Activated CD4-positive, CD25-positive, alpha-beta regulatory T cell treated with anti-CD3 and anti-CD28 coated beads, Interleukin-2, amount 50 U/mL, for 72 hours (primary cell): ENCODE results near the gene SUPT16H.
"Not testable (repeated sequence)": the region's sequence is repeated elsewhere in the genome, so short reads cannot be mapped to it uniquely, and the experiment has no call there.

Experiments used
- DNase-seq: peaks from one replicate; pipeline ENCODE4 v3.0.0; 2021

Gene SUPT16H

DNA sequence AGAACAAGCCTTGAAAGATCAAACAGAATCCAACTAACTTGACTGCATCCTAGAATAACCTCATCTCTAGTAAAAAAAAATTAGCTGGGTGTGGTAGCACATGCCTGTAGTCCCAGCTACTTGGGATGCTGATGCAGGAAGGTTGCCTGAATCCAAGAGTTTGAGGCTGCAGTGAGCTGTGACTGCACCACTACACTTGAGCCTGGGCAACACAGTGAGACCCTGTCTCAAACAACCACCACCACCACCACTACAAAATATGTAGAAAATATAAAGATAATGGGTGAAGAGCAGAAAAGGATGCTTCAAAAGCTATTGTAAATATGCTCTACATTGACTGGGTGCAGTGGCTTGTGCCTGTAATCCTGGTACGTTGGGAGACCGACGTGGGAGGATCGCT, 27.3 kb downstream of the SUPT16H start:
- no peak for DNase-seq

DNA sequence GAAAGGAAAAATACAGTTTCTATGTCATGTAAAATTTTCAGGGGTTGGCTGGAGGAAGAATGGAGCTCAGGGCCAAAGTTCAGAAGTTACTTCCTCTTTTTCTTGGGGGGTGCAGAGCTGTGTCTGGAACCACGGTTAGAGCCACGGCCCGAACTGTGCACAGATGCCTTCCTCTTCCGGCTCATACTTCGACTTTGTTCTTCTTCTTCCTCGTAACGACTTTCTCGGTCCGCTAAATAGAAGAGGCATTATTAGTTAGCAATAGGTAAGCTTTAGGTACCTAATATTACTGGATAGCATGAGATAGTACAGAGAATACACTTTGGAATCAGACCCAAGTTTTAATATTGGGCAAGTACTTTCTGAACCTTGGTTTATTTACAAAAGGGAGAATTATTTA, 31.2 kb downstream of the SUPT16H start:
- DNase-seq: no peak

DNA sequence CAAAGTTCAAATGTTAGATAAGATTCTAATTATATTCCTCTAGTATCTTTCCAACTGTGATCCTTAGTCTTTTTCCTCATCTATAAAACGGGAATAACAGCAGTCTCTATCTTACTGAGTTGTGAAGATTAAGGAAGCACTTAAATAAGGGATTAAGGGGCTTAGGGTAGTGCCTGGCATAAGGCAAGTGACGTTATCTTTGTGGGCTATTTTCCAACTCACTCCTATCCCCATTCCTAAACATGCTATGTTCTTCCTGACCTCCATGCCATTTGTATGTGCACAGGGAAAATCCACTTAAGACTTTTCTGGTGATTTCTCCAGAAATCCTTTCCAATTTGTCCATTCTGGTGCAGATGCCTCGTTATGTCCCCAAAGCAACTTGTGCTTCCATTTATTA, 33.3 kb downstream of the SUPT16H start:
- DNase-seq: no peak

DNA sequence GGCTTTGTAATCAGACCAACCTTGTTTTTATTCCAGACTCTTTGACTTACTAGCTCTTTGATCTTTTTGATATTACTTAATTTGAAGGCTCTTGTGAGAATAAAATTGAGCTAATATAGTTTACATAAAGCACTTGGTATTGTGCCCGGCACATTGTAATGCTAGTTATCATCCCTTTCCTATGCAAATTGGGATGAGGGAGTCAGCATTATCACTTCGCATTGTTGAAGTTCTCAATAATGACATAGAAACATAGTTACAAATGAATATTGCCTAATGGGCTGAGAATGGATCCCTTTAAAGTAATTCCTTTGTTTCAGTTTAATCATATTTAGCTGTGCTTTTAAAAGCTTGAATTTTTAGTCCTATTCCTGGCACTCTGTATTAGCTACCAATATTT, 36.6 kb downstream of the SUPT16H start:
- no peak for DNase-seq

DNA sequence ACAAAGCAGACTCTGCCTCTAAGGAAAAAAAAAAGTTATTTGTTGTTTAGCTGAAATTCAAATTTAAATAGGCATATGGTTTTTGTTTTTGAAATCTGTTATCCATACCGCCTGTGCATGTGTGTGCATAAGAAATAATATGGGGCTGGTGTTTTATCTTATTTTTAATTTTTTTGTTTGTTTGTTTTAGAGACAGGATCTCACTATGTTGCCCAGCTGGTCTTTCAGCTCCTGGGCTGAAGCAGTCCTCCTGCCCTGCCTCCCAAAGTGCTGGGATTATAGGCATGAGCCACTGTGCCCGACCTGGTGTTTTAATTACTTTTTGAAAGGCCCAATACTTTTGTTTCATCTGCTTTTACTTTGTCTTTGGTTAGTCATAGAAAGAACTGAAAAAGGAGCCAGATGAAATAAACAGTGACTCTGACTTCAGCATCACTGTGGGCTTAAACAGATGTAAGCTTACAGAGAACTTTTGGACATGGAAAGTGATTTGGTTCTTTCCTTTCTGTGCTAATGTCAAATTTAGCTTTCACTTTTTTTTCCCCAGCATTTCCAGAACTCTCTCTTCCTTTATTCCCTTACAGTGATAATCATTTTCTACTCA, 37.2 kb downstream of the SUPT16H start:
- DNase-seq: no peak

DNA sequence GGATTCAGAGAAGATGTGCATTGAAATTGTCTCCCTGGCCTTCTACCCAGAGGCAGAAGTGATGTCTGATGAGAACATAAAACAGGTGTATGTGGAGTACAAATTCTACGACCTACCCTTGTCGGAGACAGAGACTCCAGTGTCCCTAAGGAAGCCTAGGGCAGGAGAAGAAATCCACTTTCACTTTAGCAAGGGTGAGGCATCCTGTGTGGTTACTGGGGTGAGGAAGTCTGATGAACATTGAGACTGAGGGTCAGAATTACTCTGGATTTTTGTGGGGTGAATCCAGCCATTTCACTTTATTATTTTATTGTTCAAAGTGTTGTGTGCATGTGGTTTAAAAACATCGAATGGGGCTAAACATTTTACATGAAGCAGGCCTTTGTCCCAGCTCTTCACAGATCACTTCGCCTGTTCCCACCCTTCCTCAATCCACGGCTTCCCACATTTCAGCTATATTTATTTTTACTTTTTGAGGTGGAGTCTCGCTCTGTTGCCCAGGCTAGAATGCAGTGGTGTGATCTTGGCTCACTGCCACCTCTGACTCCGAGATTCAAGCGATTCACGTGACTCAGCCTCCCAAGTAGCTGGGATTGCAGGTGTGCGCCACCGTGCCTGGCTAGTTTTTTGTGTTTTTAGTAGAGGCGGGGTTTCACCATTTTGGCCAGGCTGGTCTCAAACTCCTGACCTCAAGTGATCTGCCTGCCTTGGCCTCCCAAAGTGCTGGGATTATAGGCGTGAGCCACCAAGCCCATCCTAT, 40.6 kb downstream of the SUPT16H start:
- no peak for DNase-seq

DNA sequence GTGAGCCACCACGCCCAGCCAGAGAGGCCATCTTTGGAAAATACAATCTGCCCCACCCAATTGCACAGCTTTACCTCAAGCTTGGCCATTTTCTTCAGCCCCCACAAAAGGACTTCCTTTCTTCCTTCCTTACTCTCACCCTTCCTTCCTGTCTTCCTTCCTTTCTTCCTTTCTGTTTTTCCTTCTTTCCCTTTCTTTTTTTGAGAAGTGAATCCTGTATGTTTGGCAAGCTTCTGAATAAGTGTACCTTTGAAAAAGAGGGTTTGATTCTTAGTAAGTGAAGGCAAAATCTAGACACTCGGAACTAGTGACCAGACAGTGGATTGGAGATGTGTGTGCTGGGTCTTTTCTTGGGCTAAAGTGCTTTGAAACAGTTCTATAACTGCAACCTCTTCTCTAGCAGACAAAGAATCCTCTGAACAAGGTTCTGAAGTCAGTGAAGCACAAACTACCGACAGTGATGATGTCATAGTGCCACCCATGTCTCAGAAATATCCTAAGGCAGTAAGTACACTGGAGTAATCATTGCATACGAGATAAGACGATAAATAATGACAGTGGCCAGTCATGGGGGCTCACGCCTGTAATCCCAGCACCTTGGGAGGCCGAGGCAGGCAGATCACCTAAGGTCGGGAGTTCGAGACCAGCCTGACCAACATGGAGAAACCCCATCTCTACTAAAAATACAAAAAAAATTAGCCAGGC, 49.5 kb downstream of the SUPT16H start:
- DNase-seq: no peak

DNA sequence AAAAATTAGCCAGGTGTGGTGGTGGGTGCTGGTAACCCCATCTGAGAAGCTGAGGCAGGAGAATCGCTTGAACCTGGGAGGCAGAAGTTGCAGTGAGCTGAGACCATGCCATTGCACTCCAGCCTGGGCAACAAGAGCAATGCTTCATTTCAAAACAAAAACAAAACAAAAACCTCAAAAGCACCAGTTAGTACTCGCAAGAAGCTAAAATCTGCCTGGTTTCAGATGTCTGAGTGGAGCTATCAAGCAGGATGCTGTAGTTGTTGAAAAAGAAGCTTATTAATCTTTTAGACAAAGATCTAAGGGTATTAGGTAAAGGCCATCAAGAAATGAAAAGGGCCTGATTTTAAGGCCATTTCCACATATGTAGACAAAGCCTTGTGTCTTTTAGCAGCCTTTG, 50.9 kb downstream of the SUPT16H start:
- DNase-seq: no peak

DNA sequence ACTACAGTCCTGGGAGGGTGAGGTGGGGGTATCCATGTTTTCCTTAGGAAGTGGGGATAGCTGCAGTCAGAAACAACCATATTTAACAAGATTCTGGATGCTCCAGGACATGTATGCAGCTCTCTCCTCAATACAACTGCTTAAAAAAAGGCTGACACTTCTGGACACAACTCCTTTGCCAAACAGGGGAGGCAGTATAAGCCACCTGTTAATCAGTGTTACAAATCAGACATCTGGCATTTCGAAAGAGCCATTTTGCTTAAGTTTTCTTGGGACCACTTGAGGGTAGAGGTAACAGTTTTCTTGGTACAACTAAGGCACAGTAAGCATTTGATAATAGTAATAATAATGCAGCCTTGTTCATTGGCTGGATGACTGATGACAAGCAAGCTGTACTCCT, 56.8 kb downstream of the SUPT16H start:
- DNase-seq: no peak

DNA sequence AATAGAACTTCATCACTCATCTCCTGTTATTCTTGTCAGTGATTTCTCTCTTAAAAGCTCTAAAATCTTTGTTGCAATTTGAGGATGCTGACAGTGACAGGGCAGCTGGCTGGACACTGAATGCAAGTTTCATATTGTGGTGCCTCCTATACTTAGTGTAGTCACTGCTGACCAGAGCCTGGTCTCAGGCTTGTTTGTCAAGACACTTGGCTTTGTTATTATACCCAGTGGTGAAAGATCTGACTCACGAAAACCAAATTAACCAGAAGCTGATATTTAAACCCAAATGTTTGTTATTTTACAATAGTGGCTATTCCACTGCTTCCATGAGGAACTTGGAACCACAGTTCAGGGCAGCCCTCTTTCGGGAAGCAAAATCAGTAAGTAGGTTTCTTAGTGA, 61.1 kb downstream of the SUPT16H start:
- DNase-seq: no peak

DNA sequence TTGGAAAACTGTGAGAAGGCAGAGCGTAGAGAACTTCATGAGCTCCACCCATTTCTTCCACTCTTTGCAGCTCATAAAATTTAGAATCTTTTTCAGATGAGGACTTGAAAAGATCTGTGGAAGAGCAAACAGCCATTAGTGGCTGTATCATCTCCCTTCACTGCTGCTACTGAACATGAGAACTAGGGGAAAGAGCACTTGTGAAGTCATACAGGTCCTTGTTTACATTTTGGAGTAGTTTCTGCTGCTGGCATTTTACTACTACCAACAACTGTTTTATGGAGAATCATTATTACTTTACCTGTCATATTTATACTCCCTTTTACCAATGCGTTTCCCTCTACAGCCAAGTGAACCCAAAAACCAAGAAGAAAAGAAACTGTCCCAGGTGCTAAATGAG, 62.9 kb downstream of the SUPT16H start:
- no peak for DNase-seq

DNA sequence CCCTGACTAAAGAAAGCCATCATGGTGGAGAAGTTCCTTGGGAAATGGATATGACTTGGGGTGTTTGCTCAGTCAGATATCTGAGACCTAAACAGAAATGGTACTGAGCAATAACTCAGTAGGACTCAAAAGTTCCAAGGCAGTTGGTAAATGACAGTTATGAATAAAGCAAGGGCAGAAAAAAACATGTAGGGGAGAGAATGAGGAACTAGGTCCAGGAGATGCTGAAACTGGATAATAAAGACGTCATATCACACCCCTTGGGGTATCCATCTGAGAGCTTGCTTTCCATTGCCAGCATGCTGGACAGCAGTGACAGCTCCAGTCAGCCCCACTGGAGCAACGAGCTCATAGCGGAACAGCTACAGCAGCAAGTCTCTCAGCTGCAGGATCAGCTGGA, 66.4 kb downstream of the SUPT16H start:
- DNase-seq: no peak

DNA sequence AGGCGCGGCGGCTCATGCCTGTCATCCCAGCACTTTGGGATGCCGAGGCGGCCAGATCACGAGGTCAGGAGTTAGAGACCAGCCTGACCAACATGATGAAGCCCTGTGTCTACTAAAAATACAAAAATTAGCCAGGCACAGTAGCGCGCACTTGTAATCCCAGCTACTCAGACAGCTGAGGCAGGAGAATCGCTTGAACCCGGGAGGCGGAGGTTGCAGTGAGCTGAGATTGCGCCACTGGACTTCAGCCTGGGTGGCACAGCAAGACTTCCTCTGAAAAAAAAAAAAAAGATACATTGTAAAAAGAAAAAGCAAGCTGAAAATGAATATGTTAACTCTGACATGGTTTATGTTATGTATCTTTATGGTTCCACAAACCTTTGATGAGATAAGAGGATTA, 70.3 kb downstream of the SUPT16H start:
- DNase-seq: no peak

DNA sequence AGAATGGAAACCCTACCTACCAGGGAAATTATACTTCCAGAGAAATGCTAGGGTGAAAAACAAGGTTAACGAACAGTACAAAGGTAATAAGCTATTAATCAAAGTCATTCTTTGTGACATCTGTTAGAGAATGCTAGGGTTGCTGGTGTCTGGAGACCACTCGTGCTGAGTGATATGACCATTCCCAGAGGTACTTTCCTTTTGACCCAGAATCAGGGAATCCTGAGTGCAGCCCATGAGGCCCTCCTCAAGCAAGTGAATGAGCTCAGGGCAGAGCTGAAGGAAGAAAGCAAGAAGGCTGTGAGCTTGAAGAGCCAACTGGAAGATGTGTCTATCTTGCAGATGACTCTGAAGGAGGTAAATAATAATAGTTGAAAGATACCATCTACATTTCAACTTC, 72.2 kb downstream of the SUPT16H start:
- no peak for DNase-seq

DNA sequence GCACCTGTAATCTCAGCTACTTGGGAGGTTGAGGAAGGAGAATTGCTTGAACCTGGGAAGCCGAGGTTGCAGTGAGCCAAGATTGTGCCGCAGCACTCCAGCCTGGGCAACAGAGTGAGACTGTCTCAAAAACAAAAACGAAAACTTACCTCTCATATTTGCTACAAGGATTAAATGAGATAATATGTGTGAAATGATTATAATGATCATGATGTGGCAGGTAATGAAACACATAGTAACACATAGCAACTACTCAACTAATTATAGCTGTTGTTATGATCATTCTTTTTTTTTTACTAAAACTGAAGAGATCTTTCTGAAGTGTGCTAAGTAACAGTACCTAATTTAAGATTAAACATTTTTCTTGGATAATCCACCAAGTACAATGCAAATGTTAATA, 73.9 kb downstream of the SUPT16H start:
- DNase-seq: no peak

DNA sequence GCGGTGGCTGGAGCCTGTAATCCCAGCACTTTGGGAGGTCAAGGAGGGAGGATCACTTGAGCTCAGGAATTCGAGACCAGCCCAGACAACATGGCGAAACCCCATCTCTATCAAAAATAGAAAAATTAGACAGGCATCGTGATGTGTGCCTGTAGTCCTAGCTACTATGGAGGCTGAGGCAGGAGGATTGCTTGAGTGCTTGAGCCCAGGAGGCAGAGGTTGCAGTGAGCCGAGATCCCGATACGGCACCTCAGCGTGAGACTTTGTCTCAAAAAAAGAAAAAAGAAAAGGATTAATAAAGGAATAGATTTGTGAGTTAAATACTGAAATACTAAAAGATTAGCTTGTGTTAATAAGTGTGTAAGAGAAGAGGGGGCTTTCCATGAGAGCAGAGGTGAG, 74.6 kb downstream of the SUPT16H start:
- no peak for DNase-seq

DNA sequence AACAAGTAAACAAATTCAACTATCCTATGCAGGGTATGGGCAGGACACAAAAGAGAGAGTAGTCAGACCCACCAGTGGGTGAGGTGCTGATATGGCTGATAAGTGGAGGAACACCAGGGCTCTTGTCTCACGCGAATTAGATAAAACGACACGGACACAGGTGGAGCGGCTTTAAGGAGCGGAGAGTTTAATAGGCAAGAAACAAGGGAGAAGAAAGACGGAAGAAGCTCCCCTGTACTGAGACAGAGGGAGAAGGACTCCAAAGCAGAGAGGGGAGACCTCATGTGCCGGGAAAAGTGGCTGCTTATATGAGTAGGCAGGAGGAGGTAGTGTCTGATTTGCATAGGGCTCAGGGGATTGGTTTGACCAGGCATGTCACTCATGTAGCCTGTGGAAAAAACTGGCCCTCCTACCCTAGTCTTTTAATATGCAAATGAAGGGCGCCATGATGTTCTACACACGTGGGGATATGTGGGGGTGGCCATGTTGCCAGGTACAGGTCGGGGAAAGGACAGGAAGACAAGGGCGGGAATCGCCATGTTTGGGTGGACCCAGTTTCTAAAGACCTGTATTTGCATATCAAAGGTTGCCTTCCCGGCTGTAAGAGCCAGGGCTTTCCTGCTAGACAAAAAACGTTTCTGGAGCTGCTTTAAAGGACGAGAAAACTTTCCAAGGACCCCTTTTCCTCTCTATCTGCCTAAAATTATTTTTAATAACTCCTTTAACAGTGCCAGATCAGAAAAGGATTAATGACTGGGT, 75.2 kb downstream of the SUPT16H start:
- peak; percentile 73 for DNase-seq

DNA sequence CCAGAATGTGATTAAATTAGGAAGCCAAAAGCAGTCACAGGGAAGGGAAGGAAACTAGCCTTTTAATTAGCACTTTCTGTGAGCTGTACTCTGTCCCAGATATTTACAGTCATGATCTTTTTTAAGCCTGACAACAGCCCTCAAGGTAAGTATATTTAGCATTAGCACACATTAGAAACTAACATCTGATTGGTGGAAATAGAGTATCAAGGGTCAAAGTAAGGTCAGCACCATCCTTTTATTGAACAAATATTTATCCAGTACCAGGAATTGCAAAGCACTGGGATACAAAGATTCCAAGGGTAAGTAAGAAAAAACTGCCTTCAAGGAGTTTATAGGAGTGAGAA, 75.7 kb downstream of the SUPT16H start:
- DNase-seq: no peak

DNA sequence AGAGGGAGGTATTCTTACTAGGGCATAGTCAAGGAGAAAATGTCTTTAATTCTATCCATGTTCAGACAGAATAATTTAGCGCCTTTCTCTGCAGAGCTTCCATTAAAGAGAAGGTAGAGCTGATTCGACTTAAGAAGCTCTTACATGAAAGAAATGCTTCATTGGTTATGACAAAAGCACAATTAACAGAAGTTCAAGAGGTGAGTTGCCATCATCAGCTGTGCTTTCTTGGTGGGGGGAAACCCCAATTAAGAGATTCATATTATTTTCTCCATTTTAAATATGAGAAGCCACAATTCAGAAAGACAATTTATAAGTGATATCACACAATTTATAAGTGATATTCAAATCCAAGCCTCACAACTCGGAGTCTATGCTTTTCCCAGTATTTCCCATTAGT, 76.2 kb downstream of the SUPT16H start:
- DNase-seq: no peak

DNA sequence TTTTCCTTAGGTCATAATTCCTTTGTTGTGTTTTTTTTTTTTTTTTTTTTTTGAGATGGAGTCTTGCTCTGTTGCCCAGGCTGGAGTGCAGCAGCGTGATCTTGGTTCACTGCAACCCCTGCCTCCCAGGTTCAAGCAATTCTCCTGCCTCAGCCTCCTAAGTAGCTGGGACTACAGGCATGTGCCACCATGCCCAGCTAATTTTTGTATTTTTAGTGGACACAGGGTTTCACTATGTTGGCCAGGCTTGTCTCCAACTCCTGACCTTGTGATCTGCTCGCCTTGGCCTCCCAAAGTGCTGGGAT, 81.0 kb downstream of the SUPT16H start:
- not testable (repeated sequence) for DNase-seq

DNA sequence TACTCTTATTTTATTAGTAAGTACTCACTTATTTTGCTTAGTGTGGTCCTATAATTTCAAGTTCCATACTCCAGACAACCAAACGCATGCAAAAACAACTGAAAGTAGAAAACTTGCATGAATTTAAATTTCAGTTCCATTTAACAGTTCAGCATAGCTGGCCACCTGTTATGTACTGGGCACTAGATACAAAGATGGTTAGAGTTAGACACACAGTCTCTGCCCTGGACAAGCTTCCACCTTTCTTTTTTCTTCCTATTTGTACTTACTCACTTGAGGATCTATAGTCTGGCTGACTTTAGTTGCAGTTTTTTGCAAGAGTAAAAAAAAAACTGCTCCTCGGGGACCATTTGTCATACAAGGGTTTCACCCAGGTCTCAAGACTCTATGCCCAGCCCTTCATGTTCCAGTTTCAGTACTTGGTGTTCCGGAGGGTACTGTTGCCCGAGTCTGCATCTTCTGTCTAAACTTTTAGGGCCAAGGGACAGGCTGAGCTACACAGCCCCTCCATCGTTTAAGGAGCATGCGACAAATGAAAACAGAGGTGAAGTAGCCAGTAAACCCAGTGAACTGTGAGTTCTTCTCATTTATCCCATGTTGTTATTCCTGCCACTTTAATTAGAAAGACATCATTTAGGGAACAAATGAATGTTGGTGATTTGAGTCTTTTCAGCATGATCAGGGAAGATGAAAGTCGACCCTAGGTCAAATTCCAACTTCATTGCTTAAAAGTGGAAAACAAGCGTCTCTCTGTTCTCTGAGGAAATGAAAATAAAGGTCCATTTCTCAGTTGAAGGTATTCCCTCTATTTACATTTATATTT, 81.6 kb downstream of the SUPT16H start:
- DNase-seq: no peak
